ENCODE measurements around the gene KL. TPM values are rescaled to one million over a fixed set of nuclear protein-coding genes. Genes with fewer than 3 reads are reported as not detected.

KL gene
- total and polyA plus RNA-seq, 7 donors: 0.52 to 1.7 (median 0.95) TPM

GRCh38 chr13:33026489-33027152 lies 10.4 kb downstream of the KL start:
- Histone ChIP-seq H3K27ac (no peak overlapping the region), H3K9me3 (no peaks in the 10 kb centered on the region), H3K36me3 (ENCODE audit: insufficient read depth in 1 of 2, low read depth in 1 of 2) (no peaks in the 10 kb centered on the region), H3K27me3 (ENCODE audit: insufficient read depth in 3 of 3, low read length in 2 of 3) (no peaks in the 10 kb centered on the region), H3K4me1 (no peaks in the 10 kb centered on the region), H3K4me3 (no peak overlapping the region)
- intact Hi-C loops (cut with DNase I): no loop called here
- 81 to 84% (median 81%) methylated on average over 9 of the region's 9 CpGs for WGBS, 3 donors
- no peak for TF ChIP-seq CTCF (IDR thresholded peaks at IDR 0.05)
- ATAC-seq (no peak), DNase-seq (no peak)

- intact Hi-C loops (cut with DNase I): no loop called here
- no peaks in the 10 kb centered on the region for H3K27me3 ChIP-seq (ENCODE audit: insufficient read depth in 3 of 3, low read length in 2 of 3)
- no peak for DNase-seq
- no peaks in the 10 kb centered on the region for H3K9me3 ChIP-seq
- no peak overlapping the region for H3K4me3 ChIP-seq
- TF ChIP-seq CTCF (IDR thresholded peaks at IDR 0.05): no peak
- no peak overlapping the region for H3K27ac ChIP-seq
- no peak for ATAC-seq
- 57 to 71% (median 60%) methylated on average over 2 of the region's 2 CpGs for WGBS, 3 donors
- H3K36me3 ChIP-seq (ENCODE audit: insufficient read depth in 1 of 2, low read depth in 1 of 2): no peaks in the 10 kb centered on the region
- H3K4me1 ChIP-seq: no peaks in the 10 kb centered on the region
These were observed 12.4 kb downstream of the KL start for GRCh38 chr13:33028620-33029019.

GRCh38 chr13:33031277-33031676 lies 15.1 kb downstream of the KL start:
- H3K4me3 ChIP-seq: no peak overlapping the region
- no peak for DNase-seq
- 96% methylated on average over 4 of the region's 4 CpGs for WGBS, 3 donors
- intact Hi-C loops (cut with DNase I): no loop called here
- no peaks in the 10 kb centered on the region for H3K36me3 ChIP-seq (ENCODE audit: insufficient read depth in 1 of 2, low read depth in 1 of 2)
- ATAC-seq: no peak
- H3K9me3 ChIP-seq: no peaks in the 10 kb centered on the region
- no peak for TF ChIP-seq CTCF (IDR thresholded peaks at IDR 0.05)
- no peak overlapping the region for H3K27ac ChIP-seq
- H3K27me3 ChIP-seq (ENCODE audit: insufficient read depth in 3 of 3, low read length in 2 of 3): no peaks in the 10 kb centered on the region
- H3K4me1 ChIP-seq: no peaks in the 10 kb centered on the region

- no peaks in the 10 kb centered on the region for H3K27me3 ChIP-seq (ENCODE audit: insufficient read depth in 3 of 3, low read length in 2 of 3)
- intact Hi-C loops (cut with DNase I): no loop called here
- H3K9me3 ChIP-seq: no peaks in the 10 kb centered on the region
- H3K27ac ChIP-seq: no peak overlapping the region
- H3K36me3 ChIP-seq (ENCODE audit: insufficient read depth in 1 of 2, low read depth in 1 of 2): no peaks in the 10 kb centered on the region
- H3K4me3 ChIP-seq: no peak overlapping the region
- TF ChIP-seq CTCF (IDR thresholded peaks at IDR 0.05): no peak
- ATAC-seq: no peak
- 50 to 61% (median 57%) methylated on average over 12 of the region's 12 CpGs for WGBS, 3 donors
- DNase-seq: peak in 1 of 2 donors; percentile 55
- no peaks in the 10 kb centered on the region for H3K4me1 ChIP-seq
These were observed 15.9 kb downstream of the KL start for GRCh38 chr13:33032037-33032625.
